ENCODE data around the gene CTU2. TPM values are rescaled to one million over a fixed set of nuclear protein-coding genes. Genes with fewer than 3 reads are reported as not detected.

Gene CTU2
- total and polyA plus RNA-seq, 2 donors (not counting 1 experiment from before 2014, with no cell fraction given), result 18.4 to 23.7 TPM

DNA sequence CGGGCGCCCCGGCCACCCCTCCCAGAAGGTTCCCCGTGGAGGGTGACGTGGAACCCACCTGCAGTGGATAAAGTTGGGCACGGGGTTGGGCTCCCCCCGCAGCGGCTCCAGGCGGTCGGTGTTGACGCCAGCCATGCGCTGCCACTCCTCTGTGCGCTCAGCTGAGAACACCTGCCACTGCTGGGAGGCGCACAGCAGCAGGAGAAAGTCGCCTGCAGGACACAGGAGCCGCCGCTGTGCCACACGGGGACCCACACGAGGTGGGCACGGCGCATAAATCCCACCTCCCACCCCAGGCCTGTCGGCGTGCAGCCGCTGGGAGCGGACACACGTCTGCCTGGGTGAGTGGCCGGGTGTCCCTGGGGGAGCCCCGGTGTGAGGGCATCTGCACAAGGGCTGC, 20.7 kb downstream of the CTU2 start:
- H4K20me1 ChIP-seq (ENCODE audit: control insufficient read depth, insufficient read depth, low read length, poor library complexity, severe bottlenecking), result peaks cover 20% of the 10 kb centered on the region
- POLR2A ChIA-PET, result no interaction called here
- H3K4me3 Mint-ChIP-seq, result no peak overlapping the region
- ATAC-seq (ENCODE audit: low read depth) (no peak), DNase-seq (no peak)
- no peak overlapping the region for H3K4me2 ChIP-seq (replicated peaks; ENCODE audit: low read depth, low read length, poor library complexity, severe bottlenecking)
- no peaks in the 10 kb centered on the region for H3K9me3 Mint-ChIP-seq (ENCODE audit: insufficient read depth)
- TF ChIP-seq, protein P1, sequence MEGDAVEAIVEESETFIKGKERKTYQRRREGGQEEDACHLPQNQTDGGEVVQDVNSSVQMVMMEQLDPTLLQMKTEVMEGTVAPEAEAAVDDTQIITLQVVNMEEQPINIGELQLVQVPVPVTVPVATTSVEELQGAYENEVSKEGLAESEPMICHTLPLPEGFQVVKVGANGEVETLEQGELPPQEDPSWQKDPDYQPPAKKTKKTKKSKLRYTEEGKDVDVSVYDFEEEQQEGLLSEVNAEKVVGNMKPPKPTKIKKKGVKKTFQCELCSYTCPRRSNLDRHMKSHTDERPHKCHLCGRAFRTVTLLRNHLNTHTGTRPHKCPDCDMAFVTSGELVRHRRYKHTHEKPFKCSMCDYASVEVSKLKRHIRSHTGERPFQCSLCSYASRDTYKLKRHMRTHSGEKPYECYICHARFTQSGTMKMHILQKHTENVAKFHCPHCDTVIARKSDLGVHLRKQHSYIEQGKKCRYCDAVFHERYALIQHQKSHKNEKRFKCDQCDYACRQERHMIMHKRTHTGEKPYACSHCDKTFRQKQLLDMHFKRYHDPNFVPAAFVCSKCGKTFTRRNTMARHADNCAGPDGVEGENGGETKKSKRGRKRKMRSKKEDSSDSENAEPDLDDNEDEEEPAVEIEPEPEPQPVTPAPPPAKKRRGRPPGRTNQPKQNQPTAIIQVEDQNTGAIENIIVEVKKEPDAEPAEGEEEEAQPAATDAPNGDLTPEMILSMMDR (IDR thresholded peaks at IDR 0.05), result no peak
- no peak for TF ChIP-seq EZH2 (IDR thresholded peaks at IDR 0.05; ENCODE audit: borderline replicate concordance, insufficient read depth, low read depth, low read length, poor library complexity, severe bottlenecking)
- intact Hi-C loops (cut with micrococcal nuclease), result no loop called here
- no peak overlapping the region for H3K27ac Mint-ChIP-seq
- H3K79me2 ChIP-seq (ENCODE audit: control insufficient read depth, insufficient read depth, low read length), result peaks cover 25% of the 10 kb centered on the region
- H2AFZ ChIP-seq (ENCODE audit: insufficient read depth, low read depth, low read length, poor library complexity, severe bottlenecking), result no peak overlapping the region
- H3K4me1 Mint-ChIP-seq, result no peaks in the 10 kb centered on the region
- no peaks in the 10 kb centered on the region for H3K27me3 ChIP-seq (replicated peaks in 1 of 4; ENCODE audit: control extremely low read depth in 1 of 4, control insufficient read depth in 3 of 4, insufficient read depth in 4 of 4, low read length in 3 of 4)
- H3K4me1 ChIP-seq (ENCODE audit: control insufficient read depth in 2 of 2, insufficient read depth in 2 of 2, low read length in 2 of 2), result no peaks in the 10 kb centered on the region
- H3K27ac ChIP-seq (ENCODE audit: low read length in 2 of 2), result no peak overlapping the region
- H3K27me3 Mint-ChIP-seq, result no peaks in the 10 kb centered on the region
- H3K4me3 ChIP-seq (ENCODE audit: control extremely low read depth in 1 of 5, extremely low read depth in 1 of 5, insufficient read depth in 1 of 5, low read depth in 2 of 5, low read length in 4 of 5), result no peak overlapping the region
- H3K36me3 ChIP-seq (replicated peaks in 1 of 2; ENCODE audit: control extremely low read depth in 1 of 2, control insufficient read depth in 1 of 2, extremely low read depth in 1 of 2, insufficient read depth in 2 of 2, low read length in 1 of 2), result peaks cover 0 to 74% of the 10 kb centered on the region in 2 experiments
- H3K9me3 ChIP-seq (ENCODE audit: control extremely low read depth in 1 of 3, control insufficient read depth in 2 of 3, insufficient read depth in 1 of 3, low read length in 2 of 3), result no peaks in the 10 kb centered on the region
- CTCF ChIA-PET, result no interaction called here
- WGBS (ENCODE audit: insufficient coverage), result over 99% methylated on average over 26 of the region's 28 CpGs
- no peak overlapping the region for H3K9ac ChIP-seq (ENCODE audit: low read length)

DNA sequence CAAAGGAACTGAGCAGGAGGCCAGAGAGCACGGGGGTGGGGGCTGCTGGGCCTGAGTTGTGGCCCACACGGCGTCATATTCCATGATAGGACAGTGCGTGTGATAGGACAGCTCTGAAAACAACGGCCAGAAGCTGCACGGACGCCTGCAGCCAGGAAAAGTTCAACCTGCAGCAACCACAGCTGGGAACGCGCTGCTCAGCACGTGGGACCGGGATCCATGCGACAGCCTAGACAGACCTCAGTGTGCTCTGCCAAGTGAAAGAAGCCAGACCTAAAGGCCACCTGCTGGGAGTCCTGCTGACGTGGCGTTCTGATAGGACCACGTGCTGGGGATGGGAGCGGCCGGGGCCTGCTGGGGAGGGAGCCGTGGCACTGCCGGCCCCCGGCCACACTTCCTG, 21.6 kb downstream of the CTU2 start:
- Histone ChIP-seq H3K36me3 (replicated peaks in 1 of 2; ENCODE audit: control extremely low read depth in 1 of 2, control insufficient read depth in 1 of 2, extremely low read depth in 1 of 2, insufficient read depth in 2 of 2, low read length in 1 of 2) (peaks cover 0 to 65% of the 10 kb centered on the region in 2 experiments), H3K4me3 (ENCODE audit: control extremely low read depth in 1 of 5, extremely low read depth in 1 of 5, insufficient read depth in 1 of 5, low read depth in 2 of 5, low read length in 4 of 5) (no peak overlapping the region), H2AFZ (ENCODE audit: insufficient read depth, low read depth, low read length, poor library complexity, severe bottlenecking) (no peak overlapping the region), H3K27me3 (replicated peaks in 1 of 4; ENCODE audit: control extremely low read depth in 1 of 4, control insufficient read depth in 3 of 4, insufficient read depth in 4 of 4, low read length in 3 of 4) (no peaks in the 10 kb centered on the region), H3K27ac (ENCODE audit: low read length in 2 of 2) (no peak overlapping the region), H4K20me1 (ENCODE audit: control insufficient read depth, insufficient read depth, low read length, poor library complexity, severe bottlenecking) (peaks cover 24% of the 10 kb centered on the region), H3K79me2 (ENCODE audit: control insufficient read depth, insufficient read depth, low read length) (peaks cover 25% of the 10 kb centered on the region), H3K9me3 (ENCODE audit: control extremely low read depth in 1 of 3, control insufficient read depth in 2 of 3, insufficient read depth in 1 of 3, low read length in 2 of 3) (no peaks in the 10 kb centered on the region), H3K4me1 (ENCODE audit: control insufficient read depth in 2 of 2, insufficient read depth in 2 of 2, low read length in 2 of 2) (no peaks in the 10 kb centered on the region), H3K4me2 (replicated peaks; ENCODE audit: low read depth, low read length, poor library complexity, severe bottlenecking) (no peak overlapping the region), H3K9ac (ENCODE audit: low read length) (no peak overlapping the region)
- ChIA-PET CTCF (no interaction called here), POLR2A (no interaction called here)
- intact Hi-C loops (cut with micrococcal nuclease), result no loop called here
- ATAC-seq (ENCODE audit: low read depth) (no peak), DNase-seq (no peak)
- WGBS (ENCODE audit: insufficient coverage), result 92% methylated on average over 15 of the region's 20 CpGs
- no peak overlapping the region for H3K27ac Mint-ChIP-seq
- H3K27me3 Mint-ChIP-seq, result no peaks in the 10 kb centered on the region
- no peaks in the 10 kb centered on the region for H3K9me3 Mint-ChIP-seq (ENCODE audit: insufficient read depth)
- H3K4me3 Mint-ChIP-seq, result no peak overlapping the region
- TF ChIP-seq, protein P1 (IDR thresholded peaks at IDR 0.05), result no peak
- TF ChIP-seq EZH2 (IDR thresholded peaks at IDR 0.05; ENCODE audit: borderline replicate concordance, insufficient read depth, low read depth, low read length, poor library complexity, severe bottlenecking), result no peak
- H3K4me1 Mint-ChIP-seq, result no peaks in the 10 kb centered on the region
